PC-3 (cell line): Measurements from ENCODE around the gene ATG101. TPM values are rescaled to one million over a fixed set of nuclear protein-coding genes. Genes with fewer than 3 reads are reported as not detected.

ENCODE experiments used
- ATAC-seq: fragments of 200-7000 bp; cut with Tn5 transposase; 2 replicates; pipeline ENCODE4 v1.9.1; 2020; ENCODE audit warnings: mild to moderate bottlenecking, moderate library complexity
- BruUV-seq: library from RNA; stranded (reverse); fragments of 400-500 nt; replicated peaks from 2 replicates; lab custom pipeline; 2021; lab: Mats Ljungman, UMichigan
- CTCF ChIA-PET: fragments of 300-600 bp; sonication (Branson Sonifier 250); formaldehyde crosslinking; loops from one replicate; lab custom pipeline; 2022; ENCODE audit warnings: antibody characterized with exemption; lab: Charles Lee
- POLR2A ChIA-PET: fragments of 300-600 bp; sonication (Branson Sonifier 250); formaldehyde crosslinking; loops from one replicate; lab custom pipeline; 2022; ENCODE audit warnings: antibody characterized with exemption; ENCODE audit not compliant: unreplicated experiment; lab: Charles Lee
- DNase-seq: peaks from one replicate; pipeline ENCODE4 v3.0.0-alpha.2; 2015
- H2AFZ ChIP-seq: fragments of 300-600 bp; sonication (generic); 2 replicates; pipeline ENCODE4 v1.6.0; 2016; ENCODE audit warnings: antibody characterized with exemption, low read length
- H3F3A ChIP-seq: fragments of 300-600 bp; sonication (generic); one replicate; pipeline ENCODE4 v1.6.0; 2017; ENCODE audit warnings: antibody characterized with exemption, low read length, control low read depth, mild to moderate bottlenecking; ENCODE audit not compliant: unreplicated experiment
- H3K27ac ChIP-seq: fragments of 300-600 bp; sonication (generic); 2 replicates; pipeline ENCODE4 v1.5.1; 2016; ENCODE audit warnings: mild to moderate bottlenecking, low read length
- H3K27me3 ChIP-seq: fragments of 300-600 bp; sonication (generic); 2 replicates; pipeline ENCODE4 v1.6.1; 2016; ENCODE audit warnings: low read length, mixed read lengths
- H3K36me3 ChIP-seq: fragments of 300-600 bp; sonication (generic); 2 replicates; pipeline ENCODE4 v1.6.1; 2016; ENCODE audit warnings: low read depth, mixed run types, low read length, mixed read lengths
- H3K4me1 ChIP-seq: fragments of 300-600 bp; sonication (generic); 2 replicates; pipeline ENCODE4 v1.5.1; 2016; ENCODE audit warnings: low read length; ENCODE audit not compliant: insufficient read depth
- H3K4me2 ChIP-seq: fragments of 300-600 bp; sonication (generic); 2 replicates; pipeline ENCODE4 v1.6.0; 2016; ENCODE audit warnings: low read length
- H3K4me3 ChIP-seq: fragments of 300-600 bp; sonication (generic); 2 replicates; pipeline ENCODE4 v1.5.1; 2016; ENCODE audit warnings: mild to moderate bottlenecking, low read length, mixed read lengths
- H3K79me2 ChIP-seq: fragments of 300-600 bp; sonication (generic); 2 replicates; pipeline ENCODE4 v1.6.1; 2017; ENCODE audit warnings: low read length, mixed read lengths
- H3K9ac ChIP-seq: fragments of 300-600 bp; sonication (generic); 2 replicates; pipeline ENCODE4 v1.6.0; 2016; ENCODE audit warnings: mild to moderate bottlenecking, low read length
- H3K9me2 ChIP-seq: fragments of 300-600 bp; sonication (generic); replicated peaks from 2 replicates; pipeline ENCODE4 v1.6.1; 2016; ENCODE audit warnings: mixed run types, low read length, mixed read lengths
- H3K9me3 ChIP-seq: fragments of 300-600 bp; sonication (generic); 2 replicates; pipeline ENCODE4 v1.6.1; 2016; ENCODE audit warnings: low read length, mixed read lengths
- H4K20me1 ChIP-seq: fragments of 300-600 bp; sonication (generic); 2 replicates; pipeline ENCODE4 v1.6.1; 2016; ENCODE audit warnings: low read length, mixed read lengths
- CTCF ChIP-seq: fragments of 300-600 bp; sonication (generic); conservative IDR thresholded peaks from 2 replicates; pipeline ENCODE4 v1.5.1; 2017; ENCODE audit warnings: antibody characterized with exemption, low read depth, mild to moderate bottlenecking, low read length
- EZH2 ChIP-seq: fragments of 300-600 bp; sonication (generic); IDR thresholded peaks from one replicate; pipeline ENCODE4 v1.6.1; 2017; ENCODE audit warnings: antibody characterized with exemption, mild to moderate bottlenecking, low read length; ENCODE audit not compliant: unreplicated experiment
- EZH2phosphoT487 ChIP-seq: fragments of 300-600 bp; sonication (generic); IDR thresholded peaks from 2 replicates; pipeline ENCODE4 v1.6.1; 2018; ENCODE audit warnings: mild to moderate bottlenecking, antibody characterized with exemption, low read length, borderline replicate concordance
- intact Hi-C: fragments of 100-400 bp; cut with micrococcal nuclease; formaldehyde crosslinking; loops from 2 replicates; pipeline ENCODE4 v1.9.0; 2023
- total RNA-seq: library from RNA; depleted of rRNA; stranded (reverse); fragments of >200 nt; gene quantifications from 2 replicates; pipeline ENCODE4 v1.2.3, GENCODE V29; 2014

The ATG101 gene
- total RNA-seq, 1 experiment from 2014 or later = 110 TPM

- no peak for TF ChIP-seq CTCF
- no peak for TF ChIP-seq EZH2
- no peak for TF ChIP-seq EZH2phosphoT487
- no peaks in the 10 kb centered on the region for H3K9me2 ChIP-seq
- no peaks in the 10 kb centered on the region for H3K27me3 ChIP-seq
- ChIA-PET POLR2A (interaction anchor here (0.5 to 0.6 kb wide), 2 partner anchors 24 to 38 kb away, joined by 4 to 5 read pairs; no protein-coding TSS in a partner anchor), CTCF (interaction anchor here (0.6 to 2.0 kb wide), 9 partner anchors 23 to 774 kb away, joined by 3 to 28 read pairs (median 5); partner anchors contain the start of genes ATG101 and NR4A1)
- peak overlapping the region; percentile 64; the same call in 1 of the 2 replicates for H3K4me3 ChIP-seq
- H3K36me3 ChIP-seq = no peaks in the 10 kb centered on the region
- no peaks in the 10 kb centered on the region for H3F3A ChIP-seq
- no TSS peak for BruUV-seq
- intact Hi-C loops = no loop called here
- no peaks in the 10 kb centered on the region for H3K79me2 ChIP-seq
- H3K27ac ChIP-seq = no peak overlapping the region
- no peak overlapping the region for H3K9ac ChIP-seq
- ATAC-seq = no peak
- H3K4me2 ChIP-seq = peak overlapping the region; percentile 84
- peak overlapping the region; percentile 88; the same call in 1 of the 2 replicates for H2AFZ ChIP-seq
- H3K4me1 ChIP-seq = peaks cover 18% of the 10 kb centered on the region
- DNase-seq = no peak
- H4K20me1 ChIP-seq = no peaks in the 10 kb centered on the region
- H3K9me3 ChIP-seq = no peaks in the 10 kb centered on the region
These were observed 43.5 kb upstream of the ATG101 start for GRCh38 chr12:52026263-52026662.

- no peaks in the 10 kb centered on the region for H3K36me3 ChIP-seq
- no peak overlapping the region for H3K9ac ChIP-seq
- no peaks in the 10 kb centered on the region for H3F3A ChIP-seq
- H3K27me3 ChIP-seq = no peaks in the 10 kb centered on the region
- intact Hi-C loops = no loop called here
- no peak overlapping the region for H2AFZ ChIP-seq
- H3K4me3 ChIP-seq = no peak overlapping the region
- no TSS peak for BruUV-seq
- no peaks in the 10 kb centered on the region for H3K79me2 ChIP-seq
- ATAC-seq = no peak
- ChIA-PET CTCF (interaction anchor here (0.5 kb wide), 1 partner anchor 14 kb away, joined by 10 read pairs; no protein-coding TSS in a partner anchor), POLR2A (no interaction called here)
- H3K27ac ChIP-seq = no peak overlapping the region
- no peak for DNase-seq
- no peaks in the 10 kb centered on the region for H3K9me3 ChIP-seq
- no peaks in the 10 kb centered on the region for H4K20me1 ChIP-seq
- H3K4me1 ChIP-seq = peaks cover 21% of the 10 kb centered on the region
- TF ChIP-seq CTCF (no peak), EZH2phosphoT487 (no peak), EZH2 (no peak)
- no peak overlapping the region for H3K4me2 ChIP-seq
- no peaks in the 10 kb centered on the region for H3K9me2 ChIP-seq
These were observed 42.5 kb upstream of the ATG101 start for GRCh38 chr12:52027085-52027843.

GRCh38 chr12:52029685-52030084 is 40.1 kb upstream of the ATG101 start:
- Histone ChIP-seq H3K4me2 (no peak overlapping the region), H3K27me3 (no peaks in the 10 kb centered on the region), H3K4me3 (no peak overlapping the region), H3K9me2 (no peaks in the 10 kb centered on the region), H3F3A (no peaks in the 10 kb centered on the region), H2AFZ (no peak overlapping the region), H3K9me3 (no peaks in the 10 kb centered on the region), H3K9ac (no peak overlapping the region), H3K36me3 (no peaks in the 10 kb centered on the region), H3K79me2 (no peaks in the 10 kb centered on the region), H3K27ac (no peak overlapping the region), H3K4me1 (peaks cover 21% of the 10 kb centered on the region), H4K20me1 (no peaks in the 10 kb centered on the region)
- TF ChIP-seq EZH2 (no peak), CTCF (no peak), EZH2phosphoT487 (no peak)
- no TSS peak for BruUV-seq
- ATAC-seq (no peak), DNase-seq (peak; percentile 25)
- ChIA-PET CTCF (interaction anchor here (0.5 kb wide), 1 partner anchor 55 kb away, joined by 7 read pairs; no protein-coding TSS in a partner anchor), POLR2A (no interaction called here)
- intact Hi-C loops = no loop called here
